ENCODE data around the gene ITGA1.
"Not testable (repeated sequence)": the region's sequence is repeated elsewhere in the genome, so short reads cannot be mapped to it uniquely, and the experiment has no call there.

ITGA1 gene

GRCh38 chr5:52802272-52802973, 14.7 kb downstream of the ITGA1 start:
- DNase-seq, result no peak

DNA sequence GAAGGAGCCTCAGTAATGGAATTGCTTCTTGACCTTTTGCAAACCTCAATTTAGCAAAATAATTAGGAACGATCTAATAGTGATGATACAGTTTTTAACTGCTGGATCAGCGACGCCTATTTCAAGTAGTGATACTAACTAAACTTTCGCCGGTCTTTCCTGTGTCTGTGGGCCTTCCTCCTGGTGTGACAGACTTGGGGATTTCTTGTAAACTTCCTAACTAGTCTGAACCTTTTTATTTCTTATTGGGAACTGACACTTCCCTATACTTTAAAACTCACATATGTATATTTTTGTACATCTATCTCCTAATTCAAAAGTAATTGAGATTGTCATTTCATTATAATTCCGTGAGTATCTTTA, 15.2 kb downstream of the ITGA1 start:
- DNase-seq, result no peak

DNA sequence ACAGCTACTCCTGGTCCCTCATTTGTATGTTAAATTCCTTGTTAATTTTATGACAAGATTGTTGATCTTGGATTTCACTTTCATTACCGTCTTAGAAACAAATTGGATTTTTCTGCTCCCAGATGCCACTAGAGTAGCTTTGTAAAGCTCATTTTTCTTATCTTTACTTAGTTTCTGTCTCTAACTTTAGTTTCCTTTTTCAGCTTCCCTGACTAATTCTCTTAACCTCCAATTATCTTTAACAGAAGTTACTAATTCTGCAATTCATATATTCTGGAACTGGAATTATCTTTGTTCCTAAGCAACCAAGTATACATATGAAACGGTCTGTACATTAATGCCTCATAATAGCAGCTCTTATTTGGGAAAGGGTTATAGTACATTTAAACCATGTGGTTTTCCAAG, 16.7 kb downstream of the ITGA1 start:
- no peak for DNase-seq

GRCh38 chr5:52804981-52805380, 17.3 kb downstream of the ITGA1 start:
- no peak for DNase-seq

GRCh38 chr5:52805615-52806014, 17.9 kb downstream of the ITGA1 start:
- DNase-seq, result no peak

DNA sequence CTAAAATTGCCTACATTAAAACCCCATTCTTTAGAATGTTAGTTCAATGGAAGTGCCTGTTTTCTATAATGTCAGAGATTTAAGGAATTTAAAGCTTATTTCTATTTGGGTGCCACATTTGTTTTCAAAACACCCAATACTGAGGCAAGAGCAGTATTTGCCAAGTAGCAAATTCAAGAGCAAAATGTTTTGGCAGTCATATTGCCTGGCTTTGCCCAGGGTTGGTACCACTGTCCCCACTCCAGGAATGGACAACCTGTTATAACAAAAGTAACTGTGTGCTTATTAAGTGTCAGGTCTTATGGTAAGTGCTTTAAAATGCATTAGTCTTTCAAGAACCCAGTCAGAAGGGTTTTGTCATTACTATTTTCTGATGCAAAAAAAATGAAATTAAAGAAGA, 19.3 kb downstream of the ITGA1 start:
- no peak for DNase-seq

DNA sequence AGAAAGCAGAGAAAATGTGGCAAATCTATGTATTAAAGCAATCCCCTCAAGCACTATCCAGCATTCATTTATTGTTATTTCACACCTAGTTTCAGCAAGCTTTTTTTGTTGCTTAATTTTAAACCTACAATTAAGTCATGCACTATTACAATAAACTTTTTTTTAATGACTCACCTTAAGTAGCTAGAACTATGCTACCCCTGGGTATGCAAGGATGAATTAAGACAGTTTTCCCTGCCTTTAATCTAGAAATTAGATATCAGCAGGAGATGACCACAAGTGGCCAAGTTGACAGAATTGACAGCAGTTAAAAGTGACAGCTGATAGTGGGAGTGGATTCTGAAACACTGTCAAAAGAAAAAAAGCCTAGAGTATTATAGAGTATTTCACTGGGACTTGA, 20.0 kb downstream of the ITGA1 start:
- DNase-seq, result no peak

GRCh38 chr5:52808316-52808901, 20.7 kb downstream of the ITGA1 start:
- DNase-seq, result no peak

DNA sequence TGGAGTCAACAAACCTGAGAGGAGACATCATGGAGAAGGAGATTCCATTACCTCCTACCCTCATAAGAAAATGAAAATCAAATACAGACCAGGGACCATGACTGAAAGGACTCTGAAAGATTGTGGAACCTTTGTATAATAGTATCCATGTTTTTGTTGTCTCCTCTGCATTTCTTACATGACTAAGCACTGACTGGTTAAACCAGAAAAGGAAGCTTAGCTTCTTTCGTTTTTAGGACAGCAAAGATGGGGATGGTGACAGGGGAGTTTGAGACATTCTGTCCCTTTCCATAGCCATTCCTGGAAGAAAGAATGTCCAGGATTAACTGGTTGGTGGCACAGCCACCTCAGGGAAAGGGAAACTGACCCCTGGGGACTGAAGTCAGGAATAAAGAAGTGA, 22.2 kb downstream of the ITGA1 start:
- DNase-seq, result no peak

DNA sequence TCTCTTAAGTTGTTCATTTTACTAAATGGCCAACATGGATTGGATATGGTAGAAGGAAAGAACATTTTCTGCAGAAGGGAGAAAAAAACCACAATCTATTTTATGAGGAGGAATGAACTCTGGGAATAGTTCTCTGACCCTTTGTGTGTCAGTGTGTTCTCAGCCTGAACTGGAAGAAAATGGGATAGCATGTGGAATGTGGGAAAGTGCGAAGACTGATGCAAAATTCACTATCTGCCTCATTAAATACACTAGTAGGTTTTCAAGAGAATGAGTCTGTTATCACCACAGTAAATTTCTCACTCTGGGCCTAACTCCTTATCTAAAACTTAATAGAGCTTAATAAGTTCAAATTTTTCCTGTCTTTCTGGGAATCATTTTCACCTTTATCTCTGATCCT, 22.7 kb downstream of the ITGA1 start:
- DNase-seq, result no peak

- no peak for DNase-seq
These were observed 23.5 kb downstream of the ITGA1 start for GRCh38 chr5:52811067-52811749.

- no peak for DNase-seq
These were observed 26.8 kb downstream of the ITGA1 start for GRCh38 chr5:52814352-52815148.

GRCh38 chr5:52817818-52818217, 30.1 kb downstream of the ITGA1 start:
- no peak for DNase-seq

- no peak for DNase-seq
These were observed 30.6 kb downstream of the ITGA1 start for GRCh38 chr5:52818360-52818759.

- DNase-seq, result not testable (repeated sequence)
These were observed 31.1 kb downstream of the ITGA1 start for GRCh38 chr5:52818807-52819206.

GRCh38 chr5:52821901-52822300, 34.2 kb downstream of the ITGA1 start:
- no peak for DNase-seq

- no peak for DNase-seq
These were observed 34.7 kb downstream of the ITGA1 start for GRCh38 chr5:52822437-52822836.

DNA sequence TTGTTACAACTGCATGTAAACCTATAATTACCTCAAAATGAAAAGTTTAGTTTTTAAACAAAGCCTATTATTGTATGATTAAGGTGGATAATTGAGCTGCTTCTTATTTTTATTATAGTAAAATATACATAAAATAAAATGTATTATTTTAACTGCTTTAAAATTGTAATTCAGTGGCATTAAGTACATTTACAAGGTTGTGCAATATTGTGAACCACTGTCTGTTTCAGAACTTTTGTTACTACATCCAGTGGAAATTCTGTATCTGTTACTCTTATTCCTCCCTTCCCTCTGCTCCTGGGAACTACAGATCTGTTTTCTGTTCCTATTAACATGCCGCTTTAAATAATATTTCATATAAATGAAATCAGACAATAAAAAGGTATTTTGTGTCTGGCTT, 37.1 kb downstream of the ITGA1 start:
- no peak for DNase-seq

DNA sequence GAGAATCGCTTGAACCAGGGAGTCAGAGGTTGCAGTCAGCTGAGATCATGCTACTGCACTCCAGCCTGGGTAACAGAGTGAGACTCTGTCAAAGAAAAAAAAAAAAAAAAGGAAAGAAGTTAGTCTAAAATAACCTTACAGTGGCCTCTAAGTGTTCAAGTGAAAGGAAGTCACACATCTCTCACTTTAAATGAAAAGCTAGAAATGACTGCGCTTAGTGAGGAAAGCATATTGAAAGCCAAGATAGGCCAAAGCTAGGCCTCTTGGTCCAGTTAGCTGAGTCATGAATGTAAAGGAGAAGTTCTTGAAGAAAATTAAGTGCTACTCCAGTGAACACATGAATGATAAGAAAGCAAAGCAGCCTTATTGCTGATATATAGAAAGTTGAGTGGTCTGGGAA, 38.1 kb downstream of the ITGA1 start:
- DNase-seq, result no peak

GRCh38 chr5:52827815-52828214, 40.1 kb downstream of the ITGA1 start:
- no peak for DNase-seq

GRCh38 chr5:52829664-52830063, 41.9 kb downstream of the ITGA1 start:
- no peak for DNase-seq

GRCh38 chr5:52830650-52831049, 42.9 kb downstream of the ITGA1 start:
- no peak for DNase-seq

DNA sequence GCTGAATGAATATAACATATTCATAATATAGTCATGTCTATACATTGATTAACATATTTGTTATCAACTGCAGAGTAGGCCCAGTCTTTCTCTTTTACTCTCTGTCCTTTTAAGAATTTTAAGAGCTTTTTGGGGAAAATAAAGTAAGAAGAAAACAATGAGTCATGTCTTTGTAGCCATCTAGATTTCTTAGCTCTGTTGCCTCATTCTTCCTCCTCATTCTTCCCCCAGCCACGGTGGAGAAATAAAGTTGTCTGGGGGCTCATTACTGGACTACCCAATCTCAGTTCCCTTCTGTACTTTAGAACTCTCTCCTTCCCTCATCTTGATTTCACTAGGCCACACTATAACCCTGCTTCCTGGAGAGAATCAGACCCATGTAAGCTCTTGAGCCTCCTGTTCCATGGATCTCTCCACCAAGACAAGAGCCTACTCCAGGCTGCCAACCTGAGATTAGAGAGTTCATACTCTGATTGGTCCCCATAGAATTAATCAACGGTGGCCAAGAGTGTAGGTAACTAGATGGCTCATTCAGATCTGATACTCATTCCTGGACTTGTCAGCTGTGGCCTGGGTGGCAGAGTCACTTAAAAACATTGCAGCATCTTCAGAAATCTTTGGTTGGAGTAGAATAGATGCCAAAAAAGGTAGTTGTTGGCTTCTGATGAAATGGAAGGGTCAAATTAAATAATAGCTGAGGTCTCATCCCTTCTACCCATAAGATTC, 44.2 kb downstream of the ITGA1 start:
- DNase-seq, result no peak

All from retina (tissue), 1 donor.